RWPE2 (cell line): ENCODE data around the gene GDNF.

ENCODE experiments used
- ATAC-seq: fragments of 200-7000 bp; cut with Tn5 transposase; 3 replicates; pipeline ENCODE4 v1.9.1; 2021; ENCODE audit warnings: low read depth
- DNase-seq: peaks from one replicate; pipeline ENCODE4 v3.0.0-alpha.2; 2020; ENCODE audit warnings: low spot score
- H3K27ac ChIP-seq: fragments of 450-650 bp; 2 replicates; pipeline ENCODE4 v1.5.1; 2017; ENCODE audit warnings: mild to moderate bottlenecking; ENCODE audit not compliant: poor library complexity, severe bottlenecking
- H3K27me3 ChIP-seq: fragments of 250-450 bp; sonication (Bioruptor Pico); 2 replicates; pipeline ENCODE4 v1.5.1; 2021; ENCODE audit warnings: mild to moderate bottlenecking, moderate library complexity; ENCODE audit not compliant: insufficient read depth, poor library complexity, severe bottlenecking
- H3K36me3 ChIP-seq: fragments of 250-450 bp; sonication (Bioruptor Pico); 2 replicates; pipeline ENCODE4 v1.5.1; 2020; ENCODE audit warnings: low read depth, mild to moderate bottlenecking, moderate library complexity
- H3K4me1 ChIP-seq: fragments of 250-450 bp; sonication (Bioruptor Pico); 2 replicates; pipeline ENCODE4 v1.5.1; 2021; ENCODE audit warnings: mild to moderate bottlenecking, moderate library complexity; ENCODE audit not compliant: insufficient read depth, poor library complexity, severe bottlenecking
- H3K4me3 ChIP-seq: fragments of 250-450 bp; sonication (Bioruptor Pico); 2 replicates; pipeline ENCODE4 v1.5.1; 2021; ENCODE audit warnings: mild to moderate bottlenecking, moderate library complexity; ENCODE audit not compliant: severe bottlenecking
- H3K9me3 ChIP-seq: fragments of 250-450 bp; sonication (Bioruptor Pico); 2 replicates; pipeline ENCODE4 v1.5.1; 2021; ENCODE audit warnings: mild to moderate bottlenecking, moderate library complexity; ENCODE audit not compliant: severe bottlenecking
- CTCF ChIP-seq: fragments of 450-650 bp; IDR thresholded peaks from one replicate; pipeline ENCODE4 v1.5.1; 2017; ENCODE audit warnings: mild to moderate bottlenecking, moderate library complexity; ENCODE audit not compliant: poor library complexity, severe bottlenecking

The GDNF gene

GRCh38 chr5:37876943-37877342, 37.1 kb upstream of the GDNF start:
- ATAC-seq = no peak
- H3K27me3 ChIP-seq = no peaks in the 10 kb centered on the region
- no peaks in the 10 kb centered on the region for H3K36me3 ChIP-seq
- no peaks in the 10 kb centered on the region for H3K4me1 ChIP-seq
- H3K4me3 ChIP-seq = no peak overlapping the region
- no peaks in the 10 kb centered on the region for H3K9me3 ChIP-seq
- no peak overlapping the region for H3K27ac ChIP-seq
- TF ChIP-seq CTCF = no peak
- no peak for DNase-seq

GRCh38 chr5:37876245-37876644, 36.4 kb upstream of the GDNF start:
- Histone ChIP-seq H3K27ac (no peak overlapping the region), H3K36me3 (no peaks in the 10 kb centered on the region), H3K4me3 (no peak overlapping the region), H3K27me3 (no peaks in the 10 kb centered on the region), H3K4me1 (no peaks in the 10 kb centered on the region), H3K9me3 (no peaks in the 10 kb centered on the region)
- DNase-seq (no peak), ATAC-seq (no peak)
- no peak for TF ChIP-seq CTCF

GRCh38 chr5:37875051-37875787, 35.4 kb upstream of the GDNF start:
- Histone ChIP-seq H3K9me3 (no peaks in the 10 kb centered on the region), H3K27ac (no peak overlapping the region), H3K27me3 (no peaks in the 10 kb centered on the region), H3K36me3 (no peaks in the 10 kb centered on the region), H3K4me1 (no peaks in the 10 kb centered on the region), H3K4me3 (no peak overlapping the region)
- TF ChIP-seq CTCF = no peak
- DNase-seq (no peak), ATAC-seq (peak; percentile 82)

- Histone ChIP-seq H3K4me3 (no peak overlapping the region), H3K9me3 (no peaks in the 10 kb centered on the region), H3K27ac (no peak overlapping the region), H3K4me1 (no peaks in the 10 kb centered on the region), H3K36me3 (no peaks in the 10 kb centered on the region), H3K27me3 (no peaks in the 10 kb centered on the region)
- TF ChIP-seq CTCF = no peak
- no peak for DNase-seq
- ATAC-seq = no peak
These were observed 34.1 kb upstream of the GDNF start for GRCh38 chr5:37873988-37874387.
